Measurements from ENCODE around the gene SPIN4. TPM values are rescaled to one million over a fixed set of nuclear protein-coding genes. Genes with fewer than 3 reads are reported as not detected.

Gene SPIN4
- 4.5 to 7.2 TPM (median 5.4 TPM) in 5 replicates for total RNA-seq (2022; extraction: Qiagen RNA extraction; ENCODE audit: low read depth)

GRCh38 chrX:63350941-63351616, at the start of gene SPIN4:
SPIN4 (minus strand) TSS chrX:63351332; CDS start chrX:63350819, 513 bp downstream.

